Activated CD4-positive, CD25-positive, alpha-beta regulatory T cell treated with anti-CD3 and anti-CD28 coated beads, Interleukin-2, amount 50 U/mL, for 24 hours (primary cell): ENCODE data around the gene MYO1E.

ENCODE experiments used
- ATAC-seq, 2 donors: fragments of 150-1000 bp; cut with Tn5 transposase; one replicate each; pipeline ENCODE4 v1.10.0; 2021; ENCODE audit warnings: mild to moderate bottlenecking in 1 of 2, moderate library complexity in 1 of 2

MYO1E gene

GRCh38 chr15:59258317-59258716, 114.4 kb downstream of the MYO1E start:
- no peak for ATAC-seq

DNA sequence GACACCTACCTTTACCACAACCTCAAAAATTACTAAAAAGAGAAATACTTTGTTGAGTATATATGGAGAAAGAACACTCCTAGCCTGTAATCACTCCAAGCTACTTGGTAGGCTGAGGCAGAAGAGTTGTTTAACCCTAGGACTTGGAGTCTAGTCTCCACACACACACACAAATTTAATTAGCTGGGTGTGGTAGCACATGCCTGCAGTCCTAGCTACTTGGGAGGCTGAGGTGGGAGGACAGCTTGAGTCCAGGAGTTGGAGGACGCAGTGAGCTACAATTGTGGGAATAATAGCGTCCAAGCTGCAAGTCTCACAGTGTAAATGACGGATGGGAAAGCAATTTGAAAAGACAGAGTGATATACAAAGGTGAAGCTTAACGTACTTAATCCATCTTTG, 115.5 kb downstream of the MYO1E start:
- ATAC-seq: no peak

DNA sequence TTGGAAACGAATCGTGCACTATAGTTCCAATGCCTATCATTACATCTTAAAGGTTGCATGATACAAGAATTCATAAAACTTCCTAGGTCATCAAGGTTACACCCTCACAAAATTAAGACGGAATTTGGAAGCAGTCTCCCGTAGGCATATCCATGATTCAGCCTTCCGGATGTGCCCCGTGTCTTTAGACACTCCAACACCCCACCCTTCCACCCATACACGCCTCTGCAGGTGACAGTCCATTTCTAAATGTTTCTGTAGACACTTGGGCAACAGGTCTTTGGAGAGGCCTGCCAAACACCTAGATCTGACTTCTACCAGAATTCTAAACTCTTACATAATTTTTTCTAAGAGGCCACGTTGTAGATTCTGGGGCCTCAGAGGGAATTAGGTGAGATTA, 116.2 kb downstream of the MYO1E start:
- no peak for ATAC-seq

GRCh38 chr15:59255680-59256336, 116.9 kb downstream of the MYO1E start:
- peak; percentile 84 for ATAC-seq

- ATAC-seq: no peak
Observed at GRCh38 chr15:59252137-59252536, 120.5 kb downstream of the MYO1E start.

- ATAC-seq: peak; percentile 33 to 41
Observed at GRCh38 chr15:59251001-59251845, 121.4 kb downstream of the MYO1E start.

- ATAC-seq: no peak
Observed at GRCh38 chr15:59250249-59250648, 122.4 kb downstream of the MYO1E start.

GRCh38 chr15:59249816-59250215, 122.9 kb downstream of the MYO1E start:
- no peak for ATAC-seq

DNA sequence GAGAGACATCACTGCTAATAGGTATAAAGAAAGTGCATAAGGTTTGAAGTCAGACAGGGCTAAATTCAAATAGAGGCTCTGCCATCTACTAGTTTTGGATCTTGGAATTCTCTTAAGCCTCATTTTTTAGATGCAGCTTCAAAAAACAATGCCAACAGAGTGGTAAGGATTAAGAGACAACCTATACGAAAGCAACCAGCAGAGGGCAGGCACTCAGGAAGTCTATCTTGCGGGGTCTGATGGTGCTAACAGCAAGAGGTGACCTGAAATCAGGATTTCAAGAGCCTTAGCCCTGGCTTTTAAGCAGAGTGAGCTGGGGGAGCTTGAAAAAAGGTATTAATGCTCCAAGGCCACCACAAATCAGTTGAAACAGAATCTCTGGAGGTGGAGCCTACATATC, 125.3 kb downstream of the MYO1E start:
- peak; percentile 24 to 31 for ATAC-seq

- no peak for ATAC-seq
Observed at GRCh38 chr15:59245559-59245958, 127.1 kb downstream of the MYO1E start.

DNA sequence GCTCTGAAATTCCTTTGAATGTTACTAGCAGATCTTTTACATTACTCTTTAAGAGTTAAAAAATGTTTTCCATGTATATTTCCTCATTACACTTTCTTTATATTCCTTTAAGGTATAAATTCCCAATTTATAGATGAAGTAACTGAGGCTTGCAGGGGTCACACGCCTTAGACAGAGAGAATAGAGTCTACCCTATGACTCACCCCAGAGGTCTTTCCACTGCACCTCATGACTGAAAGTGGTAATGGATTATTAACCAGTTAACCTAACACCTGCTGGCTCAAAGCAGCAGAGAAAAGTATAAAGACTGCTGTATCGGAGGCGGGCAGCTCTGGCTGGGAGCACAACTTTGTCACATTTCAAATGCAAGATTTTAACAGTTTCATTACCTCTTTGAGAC, 128.3 kb downstream of the MYO1E start:
- ATAC-seq: peak; percentile 67 to 79

DNA sequence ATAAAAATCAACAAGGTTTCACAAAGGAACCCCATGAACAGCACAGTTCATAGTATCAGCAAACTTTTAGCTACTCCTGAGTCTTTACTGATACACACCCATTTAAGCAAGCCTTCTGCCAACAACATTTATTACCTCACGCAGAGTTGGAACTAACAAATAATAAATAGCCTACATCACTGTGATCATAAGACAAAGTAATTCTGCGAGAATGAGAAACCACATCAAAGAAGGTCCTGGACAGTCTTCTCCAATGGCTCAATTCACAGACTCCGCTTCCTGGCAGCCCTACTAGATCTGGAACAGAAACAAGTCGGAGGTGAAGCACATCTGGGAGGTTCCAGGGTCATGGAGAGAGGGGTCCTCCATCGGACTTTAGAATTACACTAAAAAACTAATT, 129.0 kb downstream of the MYO1E start:
- ATAC-seq: no peak

GRCh38 chr15:59242649-59243048, 130.0 kb downstream of the MYO1E start:
- ATAC-seq: no peak

GRCh38 chr15:59240036-59240435, 132.6 kb downstream of the MYO1E start:
- no peak for ATAC-seq

- ATAC-seq: no peak
Observed at GRCh38 chr15:59237924-59238331, 134.7 kb downstream of the MYO1E start.

GRCh38 chr15:59237119-59237855, 135.4 kb downstream of the MYO1E start:
- ATAC-seq: peak in 1 of 2 donors; percentile 36

GRCh38 chr15:59236394-59236793, 136.3 kb downstream of the MYO1E start:
- no peak for ATAC-seq

- peak in 1 of 2 donors; percentile 27 for ATAC-seq
Observed at GRCh38 chr15:59232476-59232875, 140.2 kb downstream of the MYO1E start.

DNA sequence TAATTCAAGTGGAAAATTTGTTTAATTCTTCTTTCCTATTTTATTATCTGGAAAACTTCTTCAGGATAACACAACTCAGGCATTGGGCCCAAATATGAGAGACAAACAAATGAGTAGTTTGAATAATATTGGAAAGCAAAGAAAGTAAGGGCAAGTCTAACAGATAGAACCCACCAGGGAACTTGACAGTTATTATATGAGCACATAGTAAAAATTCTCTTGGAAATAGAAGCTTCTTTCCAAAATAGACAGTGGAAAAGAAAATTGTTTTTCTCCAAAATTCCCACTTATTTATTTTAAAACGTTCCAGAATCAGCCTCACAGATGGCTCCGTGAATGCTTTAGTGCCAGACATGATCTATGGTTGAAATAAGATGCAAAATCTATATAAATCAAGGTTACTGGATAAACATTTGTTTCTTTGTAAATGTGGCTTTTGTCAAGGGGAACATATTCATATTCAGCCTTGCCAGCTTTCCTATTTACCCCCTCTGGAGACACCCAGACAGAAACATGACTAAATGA, 142.1 kb downstream of the MYO1E start:
- ATAC-seq: no peak

DNA sequence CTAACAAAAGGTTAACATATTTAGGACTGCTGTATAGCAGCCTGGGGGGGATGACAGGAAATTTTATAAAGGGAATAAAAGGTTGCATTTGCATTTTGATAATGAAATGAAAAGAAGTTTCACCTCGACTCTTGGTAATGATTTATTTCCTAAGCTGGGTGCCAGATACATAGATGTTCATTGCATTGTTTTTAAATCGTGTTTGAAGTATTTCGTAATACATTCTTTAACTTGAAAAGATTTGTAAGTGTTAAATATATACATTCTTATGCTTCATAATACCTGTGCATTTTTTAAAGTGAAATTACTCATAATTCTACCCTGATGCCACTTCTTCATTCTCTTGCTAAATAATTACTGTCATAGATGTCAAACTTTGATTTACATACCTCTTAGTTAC, 143.2 kb downstream of the MYO1E start:
- ATAC-seq: no peak

- no peak for ATAC-seq
Observed at GRCh38 chr15:59229015-59229414, 143.7 kb downstream of the MYO1E start.

DNA sequence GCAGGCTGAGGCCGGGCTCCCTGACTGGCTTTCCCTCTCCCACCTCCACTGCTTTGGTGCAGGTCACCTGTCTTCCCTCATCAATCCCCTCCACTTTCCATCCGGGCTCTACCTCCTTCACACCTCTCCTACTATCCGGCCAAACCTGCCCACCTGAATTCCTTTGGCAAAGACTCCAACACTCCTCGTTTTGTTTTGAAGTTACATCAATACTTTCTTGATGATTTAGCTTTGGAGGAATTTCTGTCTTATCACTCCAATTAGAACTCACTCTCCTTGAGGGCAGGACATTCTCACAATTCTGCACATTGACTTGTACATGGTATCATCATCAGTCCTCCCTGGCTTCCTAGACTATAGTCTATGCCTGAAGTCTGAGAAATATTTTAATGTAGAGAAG, 145.7 kb downstream of the MYO1E start:
- no peak for ATAC-seq

DNA sequence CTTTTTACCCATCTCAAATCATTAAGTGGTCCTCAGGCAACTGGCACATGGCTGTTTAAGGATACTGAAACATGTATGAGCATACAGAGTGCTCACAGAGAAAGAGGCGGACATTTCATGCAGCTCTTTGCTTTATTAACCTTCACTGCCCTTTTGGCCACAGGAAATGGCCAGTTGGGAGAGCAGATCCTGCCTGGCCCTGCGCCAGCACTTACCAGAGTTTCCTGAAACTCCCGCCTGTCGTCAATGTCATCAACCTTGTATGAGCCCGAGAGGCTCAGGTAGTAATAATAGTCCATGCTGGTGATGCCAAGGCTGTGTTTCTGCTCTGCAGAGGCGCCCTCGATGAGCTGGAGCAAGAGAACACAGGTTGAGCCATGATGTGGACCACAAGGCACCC, 148.2 kb downstream of the MYO1E start:
- no peak for ATAC-seq
